GM18505 (cell line): ENCODE data around the gene SLC22A23.

ENCODE experiments used
- ATAC-seq: cut with Tn5 transposase; IDR thresholded peaks from one replicate; pipeline ENCODE4 v1.9.1; 2021; ENCODE audit not compliant: unreplicated experiment
- POLR2A ChIP-seq: IDR thresholded peaks from 4 replicates; pipeline ENCODE4 v1.6.1; 2011; ENCODE audit warnings: borderline replicate concordance; ENCODE audit not compliant: insufficient read depth, insufficient read length; ENCODE audit errors: extremely low read depth

The SLC22A23 gene

GRCh38 chr6:3299221-3299620 is 157.6 kb downstream of the SLC22A23 start:
- TF ChIP-seq POLR2A, result no peak
- ATAC-seq, result no peak

DNA sequence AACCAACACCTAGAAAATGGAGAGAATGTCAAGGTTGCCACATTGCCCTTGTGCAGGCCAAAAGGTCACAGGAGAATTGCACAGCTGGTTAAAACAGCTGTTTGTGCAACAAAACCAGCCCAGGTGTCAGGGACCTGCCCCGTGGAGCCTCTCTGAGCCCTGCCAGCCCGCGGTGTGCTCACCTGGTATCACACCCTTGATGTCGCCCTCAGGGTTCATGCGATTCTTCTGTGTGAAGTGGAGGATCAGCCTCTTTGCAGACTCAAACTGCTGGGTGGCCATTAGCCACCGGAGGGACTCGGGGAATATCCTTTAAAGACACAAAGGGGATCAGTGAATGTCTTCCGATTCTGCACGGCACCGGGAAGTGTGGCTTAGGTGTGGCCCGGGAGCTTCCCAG is 158.9 kb downstream of the SLC22A23 start:
- TF ChIP-seq POLR2A, result no peak

GRCh38 chr6:3297006-3297405 is 159.8 kb downstream of the SLC22A23 start:
- ATAC-seq, result no peak

More for the DNA sequence above, 158.9 kb downstream of the SLC22A23 start:
- ATAC-seq, result no peak

DNA sequence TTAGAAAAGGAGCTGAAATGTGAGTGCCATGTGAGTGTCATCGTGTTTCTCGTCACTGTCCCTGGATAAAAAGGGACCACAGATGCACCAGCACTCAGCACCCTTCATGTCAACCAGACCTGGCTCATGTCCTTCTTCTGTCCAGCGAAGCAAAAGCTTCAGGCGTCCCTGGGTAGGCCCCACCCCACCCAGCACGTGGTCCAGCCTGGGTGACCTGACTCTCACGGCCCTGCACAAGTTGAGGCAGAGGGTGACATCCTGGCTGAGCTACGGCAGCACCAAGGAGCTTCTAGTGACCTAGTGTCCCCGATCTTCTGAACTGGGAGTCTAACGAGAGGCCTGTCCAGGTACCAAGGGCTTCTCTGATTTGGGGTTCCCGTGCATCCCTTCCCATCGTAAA is 160.3 kb downstream of the SLC22A23 start:
- no peak for TF ChIP-seq POLR2A
- ATAC-seq, result no peak

More at GRCh38 chr6:3297006-3297405, 159.8 kb downstream of the SLC22A23 start:
- no peak for TF ChIP-seq POLR2A

- ATAC-seq, result no peak
- no peak for TF ChIP-seq POLR2A
Measured at GRCh38 chr6:3296078-3296477, 160.8 kb downstream of the SLC22A23 start.

- ATAC-seq, result no peak
- TF ChIP-seq POLR2A, result no peak
Measured at GRCh38 chr6:3294921-3295871, 161.7 kb downstream of the SLC22A23 start.

- no peak for TF ChIP-seq POLR2A
- ATAC-seq, result no peak
Measured at GRCh38 chr6:3294396-3294795, 162.5 kb downstream of the SLC22A23 start.

GRCh38 chr6:3293271-3294155 is 163.3 kb downstream of the SLC22A23 start:
- no peak for TF ChIP-seq POLR2A
- no peak for ATAC-seq

DNA sequence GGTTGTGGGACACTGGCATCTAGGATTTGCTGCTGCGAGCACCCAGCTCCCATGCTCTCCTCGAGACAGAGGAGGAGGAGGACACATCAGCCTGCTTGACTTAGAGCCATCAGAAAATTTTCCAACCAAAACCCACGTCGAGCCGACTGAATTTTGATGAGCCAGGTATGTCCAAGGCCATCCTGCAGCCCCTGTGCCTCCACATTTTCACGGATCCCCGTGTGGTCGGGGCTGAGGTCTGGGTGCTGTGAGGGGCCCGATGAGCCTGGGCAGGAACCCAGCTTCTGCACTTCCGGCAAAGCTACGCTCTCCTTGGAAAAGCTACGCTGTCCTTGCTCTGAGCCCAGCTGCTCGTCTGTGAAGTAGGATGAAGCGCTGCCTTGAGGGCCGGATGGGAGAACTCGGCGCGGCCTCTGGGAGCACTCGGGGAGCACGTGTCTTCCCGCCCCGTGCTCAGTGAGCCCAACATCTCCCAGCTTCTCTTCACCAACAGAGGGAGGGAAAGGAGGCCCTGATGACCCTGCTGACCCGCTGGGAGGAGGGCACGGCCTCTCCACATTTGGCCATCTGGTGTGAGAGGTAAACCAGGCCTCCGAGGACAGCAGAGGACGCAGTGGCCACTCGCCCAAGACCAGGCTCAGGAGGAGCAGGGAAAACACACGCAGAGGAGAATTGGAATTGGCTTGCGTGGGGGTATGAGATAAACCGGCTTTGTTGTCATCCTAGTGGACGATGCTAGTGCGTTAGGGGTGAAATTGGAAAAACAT is 164.2 kb downstream of the SLC22A23 start:
- no peak for ATAC-seq
- no peak for TF ChIP-seq POLR2A

- ATAC-seq, result no peak
- TF ChIP-seq POLR2A, result no peak
Measured at GRCh38 chr6:3291987-3292386, 164.9 kb downstream of the SLC22A23 start.

GRCh38 chr6:3291346-3291745 is 165.5 kb downstream of the SLC22A23 start:
- ATAC-seq, result no peak

DNA sequence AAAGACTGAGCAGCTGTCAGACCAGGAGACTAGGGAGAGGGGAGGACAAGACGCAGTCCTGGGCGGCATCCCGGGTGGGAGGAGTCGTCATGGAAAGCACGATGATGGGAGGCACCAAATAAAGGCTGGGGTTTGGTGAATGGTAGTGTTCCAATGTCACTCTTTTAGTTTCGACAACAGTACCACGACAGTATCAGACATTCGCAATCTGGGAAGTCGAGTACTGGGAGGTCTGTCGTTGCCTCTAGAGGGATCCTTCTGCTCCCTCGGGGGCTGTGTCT is 166.0 kb downstream of the SLC22A23 start:
- ATAC-seq, result no peak
- TF ChIP-seq POLR2A, result no peak

More at GRCh38 chr6:3291346-3291745, 165.5 kb downstream of the SLC22A23 start:
- TF ChIP-seq POLR2A, result no peak

DNA sequence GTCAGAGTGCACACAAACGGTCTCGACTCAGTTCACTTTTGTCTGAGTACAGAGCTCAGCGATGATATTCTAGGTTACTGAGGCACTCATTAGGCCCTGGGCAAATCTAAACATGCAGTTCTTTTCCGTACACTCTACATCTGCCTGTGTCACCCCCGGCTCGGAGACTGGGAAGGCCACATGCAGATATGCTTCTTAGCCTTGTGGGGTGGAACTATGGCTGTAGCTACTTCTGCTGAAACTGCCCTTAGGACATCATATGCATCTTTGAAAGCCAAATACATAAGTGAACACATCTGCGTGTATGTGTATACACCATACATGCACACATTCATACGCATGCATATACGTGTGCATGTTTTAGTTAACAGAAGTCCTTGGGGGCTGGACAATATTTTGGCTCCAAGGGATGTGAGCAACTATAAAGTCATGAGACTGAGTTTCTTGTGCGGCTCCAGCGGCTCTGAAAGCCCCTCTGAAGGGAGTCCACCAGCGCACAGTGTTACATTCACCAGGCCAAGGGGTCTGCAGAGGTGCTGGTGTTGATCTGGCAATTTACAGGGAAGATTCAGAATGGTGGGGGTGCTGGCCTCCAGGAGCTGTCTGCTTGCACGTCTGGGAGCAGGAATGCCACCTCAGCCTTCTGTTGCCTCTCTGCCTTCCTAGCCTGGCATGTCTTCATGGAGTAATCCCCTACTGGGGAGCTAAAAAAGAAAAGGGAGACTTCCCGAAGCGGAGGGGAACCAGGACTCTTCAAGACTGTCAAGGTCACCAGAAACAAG is 166.5 kb downstream of the SLC22A23 start:
- ATAC-seq, result no peak
- TF ChIP-seq POLR2A, result no peak

DNA sequence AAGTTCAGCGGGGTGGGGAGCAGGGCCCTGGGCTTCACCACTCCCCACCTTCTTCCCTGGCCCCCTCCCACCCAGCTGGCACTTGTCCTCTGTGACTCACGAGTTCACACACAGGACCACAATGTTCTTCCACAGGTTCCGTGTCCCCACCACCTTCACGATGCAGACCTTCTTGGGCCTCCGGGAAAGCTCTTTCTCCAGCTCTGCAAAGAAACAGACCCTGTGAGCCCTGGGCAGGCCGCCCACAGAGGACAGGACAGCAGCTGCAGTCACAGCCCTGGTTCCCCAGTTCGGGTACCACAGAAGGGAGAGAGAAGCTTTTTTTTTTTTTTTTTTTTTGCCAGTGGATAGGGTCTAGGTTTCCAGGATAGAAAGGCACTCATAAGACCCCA is 167.2 kb downstream of the SLC22A23 start:
- ATAC-seq, result no peak
- TF ChIP-seq POLR2A, result no peak
